Effector CD4-positive, alpha-beta T cell (primary cell): Measurements from ENCODE around the gene NRCAM.

Source experiments
- DNase-seq: peaks from one replicate; pipeline ENCODE4 v3.0.0-alpha.2; 2020

Gene NRCAM

DNA sequence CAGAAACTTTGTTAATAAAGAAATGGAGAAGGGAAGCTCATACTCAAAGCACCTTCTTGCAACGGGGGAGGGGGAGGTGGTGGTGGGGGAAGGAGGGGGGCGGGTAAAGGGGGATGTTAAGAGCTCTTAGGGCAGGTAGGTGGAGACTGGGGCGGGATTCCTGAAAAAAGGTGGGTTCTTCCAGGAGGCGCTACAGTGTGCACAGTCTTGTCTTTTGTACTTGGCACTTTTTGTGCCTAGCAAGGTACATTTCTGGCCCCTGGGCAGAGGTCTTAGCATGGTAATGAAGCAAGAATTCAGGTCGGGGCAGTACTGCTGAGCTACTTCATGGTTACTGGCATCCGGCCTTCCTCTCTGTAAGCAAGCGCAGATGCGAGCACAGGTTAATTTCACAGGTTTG, 310.8 kb downstream of the NRCAM start:
- DNase-seq = no peak

DNA sequence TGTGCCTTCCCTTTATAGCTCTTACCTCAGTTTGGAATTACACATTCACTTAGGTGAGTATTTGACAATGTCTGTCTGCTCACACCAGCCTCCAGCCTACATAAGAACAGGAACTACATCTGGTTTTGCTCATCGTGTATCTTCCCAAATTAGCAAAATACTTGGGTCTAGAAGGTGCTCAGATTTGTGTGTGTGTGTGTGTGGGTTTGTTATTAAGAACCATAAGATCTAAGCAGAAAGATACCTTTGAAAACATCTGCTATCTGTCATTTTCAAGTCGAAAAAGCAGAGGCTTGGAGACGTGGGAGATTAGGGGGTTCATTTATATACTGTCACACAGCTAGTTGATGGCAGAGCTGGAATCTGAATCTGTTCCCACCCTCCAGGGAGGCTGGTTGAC, 311.3 kb downstream of the NRCAM start:
- DNase-seq = no peak

DNA sequence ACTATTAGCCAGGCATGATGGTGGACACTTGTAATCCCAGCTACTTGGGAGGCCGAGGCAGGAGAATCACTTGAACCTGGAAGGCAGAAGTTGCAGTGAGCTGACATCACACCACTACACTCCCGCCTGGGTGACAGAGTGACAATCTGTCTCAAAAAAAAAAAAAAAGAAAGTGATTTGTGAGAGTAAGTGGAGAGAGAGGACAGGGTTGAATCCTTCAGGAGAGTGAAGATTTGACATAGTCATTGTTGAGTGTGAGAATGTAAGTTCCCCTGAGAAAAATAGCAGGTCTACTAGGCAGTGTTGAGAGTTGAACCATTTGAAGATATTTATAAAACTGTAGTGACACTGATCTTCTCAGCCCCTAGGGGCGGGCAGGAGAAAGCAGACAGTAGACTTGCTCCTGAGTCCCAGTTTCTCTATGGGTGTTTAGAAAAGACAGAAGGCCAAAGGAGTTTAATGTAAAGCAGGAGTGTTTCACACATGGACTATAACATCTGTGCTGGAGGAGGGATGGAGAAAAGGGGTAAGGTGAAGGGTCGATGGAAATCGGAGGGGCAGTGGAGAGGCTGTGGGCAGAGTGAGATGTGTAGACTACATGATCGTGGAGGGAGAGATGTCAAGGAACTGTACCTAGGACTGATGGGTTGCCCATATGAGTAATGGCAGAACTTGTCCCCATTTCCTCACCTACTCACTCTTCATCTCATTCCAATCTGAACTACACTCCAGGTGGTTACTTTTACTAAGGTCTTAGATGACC, 312.4 kb downstream of the NRCAM start:
- no peak for DNase-seq

DNA sequence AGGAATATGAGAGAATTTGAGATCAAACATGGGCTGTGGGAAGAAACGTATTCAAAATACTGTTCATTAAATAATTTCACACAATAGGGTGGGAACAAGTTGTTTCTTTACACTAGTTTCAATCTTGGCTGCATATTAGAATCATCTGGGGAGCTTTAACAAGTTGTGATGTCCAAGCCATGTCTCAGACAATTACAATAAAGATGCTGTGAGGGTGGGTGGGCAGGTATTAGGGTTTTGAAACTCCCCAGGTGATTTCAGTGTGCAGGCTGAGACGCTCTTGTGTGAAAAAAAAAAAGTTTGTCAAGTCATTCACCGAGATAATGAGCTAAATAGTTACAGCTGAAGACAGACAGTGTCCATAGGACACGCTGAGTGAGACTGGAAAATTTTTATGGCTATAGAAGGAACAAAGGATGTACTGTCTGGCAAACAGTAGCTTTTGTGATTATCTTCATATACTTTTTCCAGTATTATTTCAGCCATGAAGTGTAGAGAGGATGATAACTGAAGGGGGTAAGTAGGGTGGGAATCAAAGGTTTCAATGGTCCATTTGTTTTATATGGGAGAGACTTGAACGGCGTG, 313.5 kb downstream of the NRCAM start:
- DNase-seq = no peak

DNA sequence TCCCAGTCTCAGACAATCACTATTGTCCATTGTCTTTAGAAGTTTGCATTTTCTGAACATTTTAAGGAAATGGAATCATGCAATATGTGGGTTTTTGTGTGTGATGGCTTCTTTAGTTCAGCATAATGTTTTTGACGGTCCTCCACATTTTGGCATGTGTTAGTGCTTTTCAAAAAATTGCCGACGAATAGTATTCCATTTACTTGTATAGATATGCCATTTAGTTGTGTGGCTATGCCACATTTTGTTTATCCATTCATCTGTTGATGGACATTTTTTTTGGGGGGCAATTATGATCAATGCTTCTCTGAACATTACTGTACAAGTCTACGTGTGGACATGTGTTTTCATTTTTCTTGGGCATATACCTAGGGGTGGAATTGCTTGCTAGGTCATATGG, 314.1 kb downstream of the NRCAM start:
- DNase-seq = no peak

DNA sequence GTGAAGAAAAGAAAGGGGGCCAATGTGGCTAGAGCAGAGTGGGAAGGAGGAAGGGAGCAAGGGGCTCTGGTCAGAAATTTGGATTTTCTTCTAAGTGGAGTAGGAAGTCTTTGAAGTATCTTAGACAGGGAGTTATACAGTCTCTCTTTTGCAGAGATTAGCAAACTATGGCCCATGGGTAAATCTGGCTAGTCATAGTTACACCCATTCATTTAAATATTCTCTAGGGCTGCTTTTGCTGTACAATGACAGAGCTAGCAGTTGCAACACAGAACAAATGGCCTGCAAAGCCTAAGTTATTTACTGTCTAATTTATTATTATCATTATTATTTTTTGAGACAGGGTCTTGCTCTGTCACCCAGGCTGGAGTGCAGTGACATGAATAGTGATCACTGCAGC, 315.6 kb downstream of the NRCAM start:
- no peak for DNase-seq

DNA sequence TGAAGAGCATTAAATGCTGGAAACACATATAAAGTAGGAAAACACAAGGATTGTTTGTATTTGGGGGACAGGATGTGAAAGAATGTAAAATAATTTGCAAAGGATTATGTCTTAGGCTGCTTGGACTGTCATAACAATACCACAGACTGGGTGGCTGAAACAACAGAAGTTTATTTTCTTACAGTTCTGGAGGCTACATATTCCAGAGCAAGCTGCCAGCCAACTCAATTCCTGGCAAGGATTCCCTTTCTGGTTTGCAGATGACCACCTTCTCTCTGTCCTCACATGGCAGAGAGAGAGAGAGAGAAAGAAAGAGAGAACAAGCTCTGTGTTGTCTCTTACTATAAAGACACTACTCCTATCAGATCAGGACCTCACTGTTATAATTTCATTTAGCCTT, 317.3 kb downstream of the NRCAM start:
- no peak for DNase-seq

DNA sequence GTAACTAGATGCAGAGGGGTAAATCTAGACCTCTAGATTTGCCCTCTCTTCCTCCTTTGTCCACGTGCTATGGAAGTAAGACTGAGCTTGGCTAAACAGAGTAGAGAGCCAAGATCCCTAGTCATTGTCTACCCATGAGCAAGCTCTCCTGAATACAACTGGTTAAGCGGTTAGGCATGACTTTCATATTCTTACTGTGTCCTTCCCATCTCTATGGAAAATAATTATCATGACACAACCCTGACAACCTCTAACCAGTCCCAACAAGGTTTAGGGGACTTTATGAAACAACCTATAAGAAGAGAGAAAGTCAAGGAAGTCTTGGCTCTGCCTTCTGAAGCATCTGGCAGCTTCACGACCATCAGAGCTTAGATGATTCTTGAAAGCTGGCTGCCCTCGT, 318.2 kb downstream of the NRCAM start:
- no peak for DNase-seq

DNA sequence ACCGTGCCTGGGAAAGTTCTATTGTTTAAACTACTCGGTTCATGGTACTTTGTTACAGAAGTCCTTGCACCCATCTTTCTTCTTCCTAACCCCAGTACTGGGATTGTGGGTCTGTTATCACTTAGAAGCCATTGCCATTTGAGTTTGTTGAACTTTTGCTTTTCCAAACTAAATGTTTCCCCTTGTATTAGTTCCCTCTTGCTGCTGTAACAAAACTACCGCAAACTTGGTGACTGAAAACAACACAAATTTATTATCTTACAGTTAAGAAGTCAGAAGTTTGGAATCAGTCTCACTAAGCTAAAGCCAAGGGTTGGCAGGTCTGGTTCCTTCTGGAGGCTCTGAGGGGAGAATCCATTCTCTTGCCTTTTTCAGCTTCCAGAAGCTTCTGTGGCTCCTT, 319.2 kb downstream of the NRCAM start:
- no peak for DNase-seq

DNA sequence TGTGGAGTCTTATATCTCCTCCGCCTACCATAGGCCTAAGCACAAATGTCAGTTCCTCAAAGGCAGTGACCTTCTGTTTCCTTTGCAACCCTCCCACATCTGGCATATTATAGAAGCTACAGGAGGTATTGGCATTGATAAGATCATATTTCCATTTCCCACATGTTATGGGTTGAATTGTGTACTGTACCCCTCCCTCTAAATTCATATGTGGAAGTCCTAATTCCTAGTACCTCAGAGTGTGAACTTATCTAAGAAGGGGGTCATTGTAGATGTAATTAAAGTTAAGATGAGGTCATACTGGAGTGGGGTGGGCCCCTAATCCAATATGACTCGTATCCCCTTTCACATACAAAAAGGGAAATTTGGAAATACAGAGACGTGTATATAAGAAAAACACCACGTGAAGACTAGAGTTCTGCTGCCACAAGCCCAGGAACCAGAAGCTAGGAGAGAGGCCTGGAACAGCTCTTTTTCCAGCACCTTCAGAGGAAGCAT, 320.0 kb downstream of the NRCAM start:
- DNase-seq = no peak

DNA sequence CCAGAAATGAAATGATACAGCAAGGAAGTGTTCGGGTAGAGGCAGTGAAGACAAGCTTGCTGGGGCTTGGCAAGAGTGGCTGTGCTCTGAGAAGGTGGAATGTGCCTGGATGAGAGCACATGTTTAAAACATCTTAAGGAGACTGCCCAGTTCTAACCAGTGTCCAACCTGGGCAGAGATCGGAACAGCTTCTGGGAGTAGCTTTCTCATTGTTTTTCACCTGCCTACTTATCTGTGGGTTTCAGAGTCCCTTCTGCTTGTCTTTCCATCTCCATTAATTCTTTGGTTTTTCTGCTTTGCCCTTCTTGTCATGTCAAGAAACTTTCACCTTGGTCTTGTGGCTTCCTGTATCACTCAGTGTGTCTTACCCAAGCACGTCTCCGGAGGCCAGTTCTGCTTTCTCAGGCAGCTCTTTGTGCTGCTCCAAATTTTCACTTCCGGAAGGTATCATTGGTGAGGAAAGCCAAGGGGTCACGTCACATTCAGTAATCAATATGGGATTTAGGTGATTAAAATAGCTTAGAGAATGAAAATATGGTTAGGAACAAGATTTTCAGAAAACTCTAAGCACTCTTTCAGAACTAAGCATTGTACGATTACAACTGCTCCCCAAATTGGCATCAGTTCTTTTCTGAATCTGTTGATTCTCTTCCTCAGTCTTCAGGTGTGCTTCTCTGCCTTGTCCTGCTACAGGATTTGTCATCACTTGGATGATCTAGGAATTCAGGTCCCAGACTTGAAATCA, 320.6 kb downstream of the NRCAM start:
- DNase-seq = no peak

DNA sequence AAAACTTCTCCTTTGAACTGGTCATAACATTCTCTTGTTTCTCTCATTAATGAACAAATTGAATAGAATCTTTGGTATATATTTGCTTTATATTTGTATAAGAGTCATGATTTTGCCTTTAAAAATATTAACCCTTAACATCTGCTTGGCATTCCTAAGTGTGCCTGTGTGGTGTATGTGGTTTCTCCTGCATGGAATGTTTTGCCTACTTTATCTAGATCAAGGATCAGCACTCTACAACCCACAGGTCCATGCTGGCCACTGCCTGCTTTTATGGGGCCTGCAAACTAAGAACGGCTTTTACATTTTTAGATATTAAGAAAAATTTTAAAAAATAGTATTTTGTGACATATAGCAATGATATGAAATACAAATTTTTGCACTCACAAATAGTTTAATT, 321.8 kb downstream of the NRCAM start:
- DNase-seq = no peak

DNA sequence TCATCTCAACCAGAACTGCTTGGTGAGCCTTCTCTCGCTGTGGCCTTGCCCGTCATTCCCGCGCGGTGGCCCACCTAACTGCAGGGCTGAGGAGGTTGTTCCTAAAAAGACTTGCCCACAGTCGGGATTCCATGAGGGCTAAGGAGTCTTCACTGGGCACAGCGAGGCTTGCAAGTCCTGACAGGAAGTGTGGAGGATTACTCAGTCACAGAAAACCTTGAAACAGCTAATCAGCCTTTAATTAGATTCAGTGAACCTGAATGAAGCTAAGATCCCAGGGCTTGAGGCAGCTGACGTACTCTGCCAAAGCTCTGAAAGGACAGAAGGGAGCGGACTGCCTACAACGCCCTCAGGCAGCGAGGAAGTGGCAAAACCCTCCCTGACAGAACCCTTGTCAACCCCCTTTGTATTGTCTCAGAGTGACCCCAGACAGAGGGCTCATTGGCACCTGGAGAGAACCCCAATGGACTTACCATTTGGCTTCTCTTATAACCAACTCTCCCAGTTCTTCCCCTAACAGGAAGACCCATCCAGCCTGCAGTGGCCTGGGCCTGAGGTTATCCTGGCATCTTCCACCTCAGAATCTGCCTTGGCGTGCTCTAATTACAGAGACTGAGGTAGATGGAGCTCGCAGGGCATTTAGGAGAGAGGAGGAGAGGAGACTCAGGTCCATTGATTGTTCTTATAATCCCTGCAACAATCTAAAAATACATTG, 323.5 kb downstream of the NRCAM start:
- DNase-seq = no peak

DNA sequence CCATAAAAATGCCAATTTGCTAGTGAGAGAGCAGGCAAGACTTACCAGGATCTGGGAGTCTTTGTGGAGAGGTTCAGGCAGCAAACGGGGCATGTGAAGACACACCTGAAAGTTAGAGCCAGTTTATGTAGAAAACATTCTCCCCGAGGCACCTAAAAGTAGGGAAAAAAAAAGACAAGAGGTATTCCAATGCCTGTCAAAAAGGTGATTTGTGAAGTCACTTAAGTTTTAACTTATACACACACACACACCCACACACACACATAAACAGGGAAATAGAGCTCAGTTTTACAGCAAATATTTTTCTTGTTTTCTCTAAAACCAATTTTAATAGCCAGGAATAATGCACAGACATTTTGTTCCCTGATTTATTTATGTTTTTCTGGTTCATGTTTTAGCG, 326.0 kb downstream of the NRCAM start, which contains the start of gene LAMB4:
LAMB4 (minus strand) TSS at position 101 of the 400 bp plus-strand sequence. CDS start 7,197 bp downstream, outside the sequence.
- no peak for DNase-seq

DNA sequence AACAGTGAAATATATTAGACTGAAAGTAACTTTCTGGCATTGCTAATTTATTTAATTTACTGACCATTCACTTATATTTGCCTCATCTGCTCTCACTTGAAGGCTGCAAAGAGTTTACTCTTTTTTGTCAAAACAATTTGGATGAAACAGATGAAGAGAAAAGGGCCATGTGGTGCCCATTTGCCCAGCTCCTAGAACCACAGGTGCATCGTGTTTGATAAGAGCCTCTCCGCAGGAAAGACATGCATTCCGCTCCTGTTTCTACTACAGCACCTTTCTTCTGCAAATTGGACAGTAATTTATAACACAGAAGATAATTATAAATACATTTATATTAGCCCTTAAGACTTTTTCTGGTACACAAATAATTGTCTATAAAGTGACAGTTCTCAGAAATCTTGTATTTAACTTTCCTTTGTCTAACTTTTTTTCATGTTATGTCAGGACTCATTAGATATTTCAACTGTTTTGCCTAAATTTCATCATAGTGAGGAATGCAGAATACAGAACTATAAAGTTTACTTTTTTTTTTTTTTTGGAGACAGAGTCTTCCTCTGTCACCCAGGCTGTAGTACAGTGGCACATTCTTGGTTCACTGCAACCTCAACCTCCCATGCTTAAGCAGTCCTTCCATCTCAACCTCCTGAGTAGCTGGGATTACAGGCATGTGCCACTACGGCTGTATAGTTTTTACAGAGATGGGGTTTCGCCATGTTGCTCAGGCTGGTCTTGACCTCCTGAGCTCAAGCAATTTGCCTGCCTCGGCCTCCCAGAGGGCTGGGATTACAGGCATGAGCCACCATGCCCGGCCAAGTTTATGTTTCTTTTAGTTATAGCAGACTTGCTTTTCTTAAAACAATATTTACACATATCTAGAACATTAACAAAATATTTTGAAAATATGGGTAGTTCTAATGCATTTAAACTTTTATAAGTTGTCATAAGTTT, 326.9 kb downstream of the NRCAM start:
- DNase-seq = no peak

DNA sequence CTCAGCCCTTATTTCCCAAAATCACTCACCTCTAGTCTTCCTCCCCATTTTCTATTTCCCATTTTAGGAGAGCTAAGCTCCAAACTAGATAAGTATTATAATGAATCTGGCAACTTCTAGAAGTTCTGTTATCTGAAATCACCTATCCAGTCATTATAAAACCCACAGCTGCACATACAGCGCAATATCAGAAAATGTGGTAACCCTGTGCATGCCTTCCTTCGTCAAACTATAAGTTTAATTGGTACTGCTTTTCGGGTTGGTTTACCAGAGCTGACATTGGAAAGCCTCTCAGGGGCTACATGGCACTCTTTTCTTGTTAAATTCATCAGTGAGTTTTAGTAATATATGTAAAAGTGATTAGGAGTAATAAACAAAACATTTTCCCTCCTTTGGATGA, 327.7 kb downstream of the NRCAM start:
- no peak for DNase-seq

DNA sequence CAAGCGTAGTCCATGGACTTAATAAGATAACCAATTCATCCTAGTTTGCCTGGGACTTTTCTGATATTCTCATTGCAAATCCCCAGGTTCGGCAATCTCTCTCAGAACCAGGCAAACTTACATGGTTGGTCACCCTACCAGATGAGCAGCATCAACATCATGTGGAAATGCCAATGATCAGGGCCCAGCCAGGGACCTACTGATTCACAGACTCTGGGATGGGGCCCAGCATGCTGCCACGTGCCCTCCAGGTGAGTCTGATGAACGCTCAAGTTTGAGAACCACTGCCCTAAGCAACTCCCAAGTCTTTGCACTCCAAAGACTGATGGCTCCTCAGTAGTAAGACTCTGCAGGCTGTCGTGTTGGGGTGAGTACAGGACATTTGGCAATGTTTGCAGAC, 328.8 kb downstream of the NRCAM start:
- no peak for DNase-seq

DNA sequence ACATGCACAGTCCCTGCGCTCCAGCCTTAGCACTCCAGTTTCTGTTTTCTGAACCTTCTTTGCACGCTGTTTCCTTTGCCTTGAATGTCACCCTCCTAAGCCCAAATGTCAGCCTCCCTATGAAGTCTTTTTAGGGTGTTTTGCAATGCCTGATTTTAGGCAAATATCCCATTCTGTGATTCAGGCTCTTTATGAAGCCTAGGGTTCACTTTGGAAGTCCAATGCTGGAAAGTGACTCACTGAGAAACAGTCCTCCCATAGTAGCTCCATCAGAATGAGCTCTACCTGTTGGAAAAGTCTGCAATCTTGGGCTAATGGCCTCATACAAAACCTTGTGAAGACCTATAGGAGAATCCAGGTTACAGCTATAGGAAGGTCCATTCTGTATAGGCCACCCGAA, 331.4 kb downstream of the NRCAM start:
- DNase-seq = no peak

DNA sequence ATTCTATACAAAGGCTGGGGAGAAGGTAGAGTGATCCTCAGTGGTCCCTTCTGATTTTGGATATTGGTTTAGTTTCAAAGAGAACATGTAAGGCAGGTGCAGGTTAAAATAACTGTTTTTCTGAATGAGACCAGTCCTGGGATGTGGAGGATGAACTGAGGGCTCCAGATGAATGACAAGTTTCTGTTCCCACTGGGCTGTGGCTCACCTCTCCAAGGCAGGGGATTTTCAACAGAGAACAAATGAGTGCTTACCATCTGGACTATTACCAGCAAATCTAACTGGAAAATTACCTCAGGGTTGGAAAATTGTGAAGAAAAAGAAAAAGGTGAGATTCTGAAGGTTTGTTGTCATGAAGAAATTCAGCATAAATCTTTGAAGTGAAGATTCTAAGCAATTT, 334.1 kb downstream of the NRCAM start:
- no peak for DNase-seq

DNA sequence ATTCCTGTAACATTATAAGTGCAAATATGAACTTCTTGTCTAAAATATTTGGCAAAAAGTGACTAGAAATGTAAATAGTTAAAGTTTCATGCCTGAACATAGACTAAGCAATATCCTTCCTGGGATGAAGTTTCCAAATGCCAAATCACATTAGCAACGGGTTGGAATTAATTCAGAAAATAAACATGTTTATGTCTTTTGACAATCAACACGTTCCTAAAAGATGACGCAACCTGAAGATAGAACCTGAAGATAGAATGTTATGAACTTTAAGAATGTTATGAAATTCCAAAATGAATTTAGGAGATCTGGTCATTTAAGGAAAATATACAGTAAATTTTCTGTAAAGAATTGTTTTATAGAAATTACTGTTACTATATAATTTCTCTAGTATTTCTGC, 335.3 kb downstream of the NRCAM start:
- DNase-seq = no peak

DNA sequence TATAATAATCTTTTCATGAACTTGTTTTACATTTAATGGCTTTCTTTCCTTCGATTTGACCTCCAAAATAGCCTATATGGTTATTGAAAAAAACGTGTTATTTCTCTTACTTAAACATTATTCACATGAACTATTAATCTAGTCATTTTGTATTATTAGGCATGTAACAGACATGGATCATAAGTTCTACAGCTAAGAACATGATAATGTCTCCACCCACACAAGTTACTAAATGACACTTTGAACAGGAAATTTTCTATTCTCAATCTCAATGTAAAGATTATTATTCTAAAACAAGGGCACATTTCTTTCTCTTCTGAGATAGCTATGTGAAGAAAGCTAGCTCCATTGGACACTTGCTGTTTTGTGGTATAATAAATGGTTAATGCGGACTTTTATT, 336.0 kb downstream of the NRCAM start:
- DNase-seq = no peak

DNA sequence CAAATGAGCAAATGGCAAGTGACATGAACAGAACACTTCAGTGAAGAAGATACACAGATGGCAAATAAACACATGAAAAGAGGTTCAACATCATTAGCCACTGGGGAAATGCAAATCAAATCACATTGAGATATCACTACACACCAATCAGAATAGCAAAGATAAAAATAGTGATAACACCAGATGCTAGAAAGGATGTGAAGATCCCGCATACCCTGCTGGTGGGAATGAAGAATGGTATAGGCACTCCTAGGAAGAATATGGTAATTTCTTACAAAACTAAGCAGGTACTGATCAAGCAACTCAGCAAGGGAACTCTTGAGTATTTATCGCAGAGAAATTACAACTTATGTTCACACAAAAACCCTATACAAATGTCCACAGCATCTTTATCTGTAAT, 337.3 kb downstream of the NRCAM start:
- DNase-seq = no peak
